Prostate gland (tissue), 2 donors: ENCODE data around the gene SH3RF2.

Experiments
- POLR2A ChIP-seq: fragments of 450-650 bp; IDR thresholded peaks from one replicate; pipeline ENCODE4 v1.6.1; 2016; ENCODE audit warnings: antibody characterized with exemption, mild to moderate bottlenecking
- POLR2AphosphoS5 ChIP-seq: sonication (generic); formaldehyde crosslinking; IDR thresholded peaks from one replicate; pipeline ENCODE4 v1.6.1; 2017; ENCODE audit warnings: antibody characterized with exemption
- TF ChIP-seq, protein P1 (sequence below), 4 experiments: fragments of 200-600 bp in 2 of 4; fragments of 450-650 bp in 2 of 4; sonication (generic) in 2 of 4; IDR thresholded peaks; 1 replicate in 3 of 4; 2 replicates in 1 of 4; pipeline ENCODE4 v1.5.1; 2016 to 2019; ENCODE audit warnings: antibody characterized with exemption in 4 of 4, mild to moderate bottlenecking in 2 of 4, moderate library complexity in 2 of 4

DNA sequence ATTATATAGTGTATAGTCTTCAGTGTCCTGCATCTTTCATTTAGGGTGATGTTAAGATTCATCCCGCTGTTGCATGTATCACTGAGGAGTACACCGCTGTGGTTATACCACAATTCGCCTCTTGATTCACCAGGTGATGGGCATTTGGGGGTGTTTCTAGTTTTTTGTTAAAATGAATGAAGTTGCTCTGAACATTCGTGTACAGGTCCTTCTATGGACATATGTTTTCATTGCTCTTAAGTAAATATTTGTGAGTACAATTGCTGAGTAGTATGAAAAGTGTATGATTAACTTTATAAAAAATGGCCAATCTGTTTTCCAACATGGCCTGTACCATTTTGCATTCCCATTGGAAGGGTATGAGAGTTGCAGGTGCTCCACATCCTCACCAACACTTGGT, 107.3 kb downstream of the SH3RF2 start:
- TF ChIP-seq, protein P1, sequence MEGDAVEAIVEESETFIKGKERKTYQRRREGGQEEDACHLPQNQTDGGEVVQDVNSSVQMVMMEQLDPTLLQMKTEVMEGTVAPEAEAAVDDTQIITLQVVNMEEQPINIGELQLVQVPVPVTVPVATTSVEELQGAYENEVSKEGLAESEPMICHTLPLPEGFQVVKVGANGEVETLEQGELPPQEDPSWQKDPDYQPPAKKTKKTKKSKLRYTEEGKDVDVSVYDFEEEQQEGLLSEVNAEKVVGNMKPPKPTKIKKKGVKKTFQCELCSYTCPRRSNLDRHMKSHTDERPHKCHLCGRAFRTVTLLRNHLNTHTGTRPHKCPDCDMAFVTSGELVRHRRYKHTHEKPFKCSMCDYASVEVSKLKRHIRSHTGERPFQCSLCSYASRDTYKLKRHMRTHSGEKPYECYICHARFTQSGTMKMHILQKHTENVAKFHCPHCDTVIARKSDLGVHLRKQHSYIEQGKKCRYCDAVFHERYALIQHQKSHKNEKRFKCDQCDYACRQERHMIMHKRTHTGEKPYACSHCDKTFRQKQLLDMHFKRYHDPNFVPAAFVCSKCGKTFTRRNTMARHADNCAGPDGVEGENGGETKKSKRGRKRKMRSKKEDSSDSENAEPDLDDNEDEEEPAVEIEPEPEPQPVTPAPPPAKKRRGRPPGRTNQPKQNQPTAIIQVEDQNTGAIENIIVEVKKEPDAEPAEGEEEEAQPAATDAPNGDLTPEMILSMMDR (IDR thresholded peaks at IDR 0.05) = no peak
- TF ChIP-seq POLR2A (no peak), POLR2AphosphoS5 (no peak)
